ENCODE measurements around the gene BANP. TPM values are rescaled to one million over a fixed set of nuclear protein-coding genes. Genes with fewer than 3 reads are reported as not detected.
"Not testable (repeated sequence)": the region's sequence is repeated elsewhere in the genome, so short reads cannot be mapped to it uniquely, and the experiment has no call there.

Gene BANP
- total RNA-seq, 2 experiments from 2014 or later = 39.6 to 58.0 TPM

DNA sequence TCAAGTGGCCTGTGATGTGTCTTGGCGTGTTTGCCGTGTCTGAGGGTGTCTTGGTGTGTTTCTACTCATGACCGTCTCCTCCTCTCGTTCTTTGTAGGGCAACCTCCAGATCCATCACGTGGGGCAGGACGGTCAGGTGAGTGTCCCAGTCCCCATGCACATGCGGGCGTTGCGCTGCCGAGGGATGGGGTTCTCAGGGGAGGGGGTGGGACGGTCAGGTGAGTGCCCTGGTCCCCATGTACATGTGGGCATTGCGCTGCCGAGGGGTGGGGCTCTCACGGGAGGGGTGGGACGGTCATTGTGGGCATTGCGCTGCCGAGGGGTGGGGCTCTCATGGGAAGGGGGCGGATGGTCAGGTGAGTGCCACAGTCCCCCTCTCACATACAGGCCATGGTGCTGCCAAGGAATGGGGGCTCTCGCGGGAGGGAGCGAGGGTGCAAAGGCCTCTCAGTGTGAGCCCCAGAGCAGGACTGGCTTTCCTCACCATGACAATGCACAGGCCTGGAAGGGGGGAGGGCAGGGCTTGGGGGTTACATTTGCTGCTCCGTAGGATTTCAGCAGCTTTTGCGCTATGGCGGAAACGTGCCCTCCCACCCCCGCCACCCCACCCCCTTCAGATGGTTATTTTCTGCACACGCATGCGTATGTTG, 86.8 kb downstream of the BANP start:
- H3K4me2 ChIP-seq (ENCODE audit: low read length); BruUV-seq (replicated peaks); H3K4me3 ChIP-seq (ENCODE audit: low read depth, low read length, poor library complexity, severe bottlenecking); DNase-seq (ENCODE audit: low spot score); H3K79me2 ChIP-seq (ENCODE audit: insufficient read depth, low read depth, low read length); H3K27ac ChIP-seq (ENCODE audit: low read depth, low read length, poor library complexity, severe bottlenecking); CTCF ChIA-PET (ENCODE audit: unreplicated experiment); POLR2A ChIA-PET; H3K9me3 ChIP-seq (ENCODE audit: low read length); H3K4me1 ChIP-seq (ENCODE audit: insufficient read depth, low read length, poor library complexity, severe bottlenecking); H2AFZ ChIP-seq (ENCODE audit: low read length); H4K20me1 ChIP-seq (ENCODE audit: insufficient read depth, low read length); H3K9me2 ChIP-seq (ENCODE audit: insufficient read depth, low read length); intact Hi-C loops (cut with micrococcal nuclease; ENCODE audit: unreplicated experiment): not testable (repeated sequence)
- peaks cover 18% of the 10 kb centered on the region for H3K36me3 ChIP-seq (ENCODE audit: insufficient read depth, low read length)

DNA sequence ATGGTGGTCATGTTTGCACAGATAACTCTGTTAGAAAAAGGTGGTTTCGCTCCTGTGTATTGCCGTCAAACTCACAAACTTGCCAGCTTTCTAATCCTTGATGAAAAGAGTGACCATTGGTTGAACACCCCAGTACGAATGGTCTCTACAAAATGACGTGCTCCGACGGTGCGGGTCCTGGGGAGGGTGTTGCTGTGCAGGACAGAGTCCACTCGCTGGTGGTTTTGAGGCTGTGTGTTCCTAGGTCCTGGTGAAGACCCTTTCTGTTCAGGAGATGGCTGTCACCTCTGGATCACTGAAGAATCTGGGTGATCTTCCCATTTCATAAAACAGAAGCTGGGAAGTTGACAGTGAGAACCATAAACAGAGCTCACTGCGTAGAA, 87.3 kb downstream of the BANP start:
- H3K4me1 ChIP-seq (ENCODE audit: insufficient read depth, low read length, poor library complexity, severe bottlenecking); CTCF ChIA-PET (ENCODE audit: unreplicated experiment); H4K20me1 ChIP-seq (ENCODE audit: insufficient read depth, low read length); H3K79me2 ChIP-seq (ENCODE audit: insufficient read depth, low read depth, low read length); H3K27ac ChIP-seq (ENCODE audit: low read depth, low read length, poor library complexity, severe bottlenecking); H2AFZ ChIP-seq (ENCODE audit: low read length); H3K9me2 ChIP-seq (ENCODE audit: insufficient read depth, low read length); BruUV-seq (replicated peaks); H3K4me2 ChIP-seq (ENCODE audit: low read length); H3K4me3 ChIP-seq (ENCODE audit: low read depth, low read length, poor library complexity, severe bottlenecking); POLR2A ChIA-PET; DNase-seq (ENCODE audit: low spot score); H3K9me3 ChIP-seq (ENCODE audit: low read length); intact Hi-C loops (cut with micrococcal nuclease; ENCODE audit: unreplicated experiment): not testable (repeated sequence)
- H3K36me3 ChIP-seq (ENCODE audit: insufficient read depth, low read length) = peaks cover 18% of the 10 kb centered on the region

DNA sequence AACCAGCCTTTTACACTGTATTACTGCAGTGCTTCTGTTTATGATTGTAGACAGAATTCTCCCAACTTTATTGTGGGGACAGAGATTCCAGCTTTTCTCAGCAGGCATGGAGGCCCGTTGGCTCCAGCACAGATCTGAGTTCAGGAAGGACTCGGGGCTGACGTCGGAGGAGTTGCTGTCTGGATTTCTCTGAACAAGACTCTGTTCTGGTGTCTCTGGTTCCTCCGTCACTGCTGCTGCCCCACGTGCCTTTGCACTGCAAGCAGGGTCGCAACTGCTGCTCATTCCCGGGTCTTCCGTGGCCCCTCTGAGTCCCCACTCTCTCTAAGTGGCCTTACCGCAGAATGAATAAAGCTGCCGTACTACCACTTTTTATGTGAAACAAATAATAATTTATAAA, 88.4 kb downstream of the BANP start:
- no TSS peak for BruUV-seq (replicated peaks)
- Histone ChIP-seq H3K9me2 (ENCODE audit: insufficient read depth, low read length) (no peaks in the 10 kb centered on the region), H2AFZ (ENCODE audit: low read length) (no peak overlapping the region), H3K79me2 (ENCODE audit: insufficient read depth, low read depth, low read length) (no peaks in the 10 kb centered on the region), H3K27ac (ENCODE audit: low read depth, low read length, poor library complexity, severe bottlenecking) (no peak overlapping the region), H3K4me2 (ENCODE audit: low read length) (no peak overlapping the region), H3K4me1 (ENCODE audit: insufficient read depth, low read length, poor library complexity, severe bottlenecking) (peaks cover 8% of the 10 kb centered on the region), H3K36me3 (ENCODE audit: insufficient read depth, low read length) (peaks cover 18% of the 10 kb centered on the region), H3K9me3 (ENCODE audit: low read length) (no peaks in the 10 kb centered on the region), H3K4me3 (ENCODE audit: low read depth, low read length, poor library complexity, severe bottlenecking) (no peak overlapping the region), H4K20me1 (ENCODE audit: insufficient read depth, low read length) (no peaks in the 10 kb centered on the region)
- CTCF ChIA-PET (ENCODE audit: unreplicated experiment) = no interaction called here
- TF ChIP-seq, protein P1, sequence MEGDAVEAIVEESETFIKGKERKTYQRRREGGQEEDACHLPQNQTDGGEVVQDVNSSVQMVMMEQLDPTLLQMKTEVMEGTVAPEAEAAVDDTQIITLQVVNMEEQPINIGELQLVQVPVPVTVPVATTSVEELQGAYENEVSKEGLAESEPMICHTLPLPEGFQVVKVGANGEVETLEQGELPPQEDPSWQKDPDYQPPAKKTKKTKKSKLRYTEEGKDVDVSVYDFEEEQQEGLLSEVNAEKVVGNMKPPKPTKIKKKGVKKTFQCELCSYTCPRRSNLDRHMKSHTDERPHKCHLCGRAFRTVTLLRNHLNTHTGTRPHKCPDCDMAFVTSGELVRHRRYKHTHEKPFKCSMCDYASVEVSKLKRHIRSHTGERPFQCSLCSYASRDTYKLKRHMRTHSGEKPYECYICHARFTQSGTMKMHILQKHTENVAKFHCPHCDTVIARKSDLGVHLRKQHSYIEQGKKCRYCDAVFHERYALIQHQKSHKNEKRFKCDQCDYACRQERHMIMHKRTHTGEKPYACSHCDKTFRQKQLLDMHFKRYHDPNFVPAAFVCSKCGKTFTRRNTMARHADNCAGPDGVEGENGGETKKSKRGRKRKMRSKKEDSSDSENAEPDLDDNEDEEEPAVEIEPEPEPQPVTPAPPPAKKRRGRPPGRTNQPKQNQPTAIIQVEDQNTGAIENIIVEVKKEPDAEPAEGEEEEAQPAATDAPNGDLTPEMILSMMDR (conservative IDR thresholded peaks at IDR 0.05; ENCODE audit: low read length) = no peak
- no peak for TF ChIP-seq EZH2phosphoT487 (IDR thresholded peaks at IDR 0.05; ENCODE audit: borderline replicate concordance, low read depth, low read length)
- DNase-seq (ENCODE audit: low spot score) = no peak
- POLR2A ChIA-PET = no interaction called here
- intact Hi-C loops (cut with micrococcal nuclease; ENCODE audit: unreplicated experiment) = no loop called here

DNA sequence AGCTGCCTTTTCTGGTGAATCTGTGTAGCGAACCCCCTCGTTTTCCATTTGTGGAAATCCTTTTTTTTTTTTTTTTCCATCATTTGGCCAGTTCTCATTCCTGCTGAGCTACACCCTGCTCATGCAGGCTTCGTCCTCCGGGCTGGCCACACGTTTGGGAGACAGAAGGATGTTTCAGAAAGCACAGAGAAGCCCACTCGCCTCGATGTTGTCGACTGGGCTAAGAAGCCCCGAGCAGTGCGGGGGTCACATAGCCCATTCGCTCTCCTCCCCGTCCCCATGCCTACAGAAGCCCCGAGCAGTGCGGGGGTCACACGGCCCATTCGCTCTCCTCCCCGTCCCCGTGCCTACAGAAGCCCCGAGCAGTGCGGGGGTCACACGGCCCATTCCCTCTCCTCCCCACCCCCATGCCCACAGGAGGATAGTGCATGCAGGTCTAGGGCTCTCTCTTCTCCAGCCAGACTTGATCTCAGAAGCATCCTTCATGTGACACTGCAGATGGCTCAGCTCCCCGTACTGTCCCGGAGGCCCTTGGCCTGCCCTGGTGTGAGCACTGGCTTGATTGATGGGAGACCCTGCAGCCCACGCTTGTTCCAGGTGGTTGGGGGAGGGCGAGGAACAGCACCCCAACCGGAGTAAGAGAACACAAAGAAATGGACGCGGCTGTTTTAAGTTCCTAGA, 89.1 kb downstream of the BANP start:
- H3K4me3 ChIP-seq (ENCODE audit: low read depth, low read length, poor library complexity, severe bottlenecking); CTCF ChIA-PET (ENCODE audit: unreplicated experiment); H4K20me1 ChIP-seq (ENCODE audit: insufficient read depth, low read length); H3K9me2 ChIP-seq (ENCODE audit: insufficient read depth, low read length); H3K79me2 ChIP-seq (ENCODE audit: insufficient read depth, low read depth, low read length); BruUV-seq (replicated peaks); DNase-seq (ENCODE audit: low spot score); POLR2A ChIA-PET; H3K27ac ChIP-seq (ENCODE audit: low read depth, low read length, poor library complexity, severe bottlenecking); H2AFZ ChIP-seq (ENCODE audit: low read length); H3K9me3 ChIP-seq (ENCODE audit: low read length); H3K4me2 ChIP-seq (ENCODE audit: low read length): not testable (repeated sequence)
- intact Hi-C loops (cut with micrococcal nuclease; ENCODE audit: unreplicated experiment) = loop anchor here (10.0 kb wide), 1 partner anchor 266 kb away; no protein-coding TSS in a partner anchor
- Histone ChIP-seq H3K36me3 (ENCODE audit: insufficient read depth, low read length) (peaks cover 11% of the 10 kb centered on the region), H3K4me1 (ENCODE audit: insufficient read depth, low read length, poor library complexity, severe bottlenecking) (peaks cover 16% of the 10 kb centered on the region)

DNA sequence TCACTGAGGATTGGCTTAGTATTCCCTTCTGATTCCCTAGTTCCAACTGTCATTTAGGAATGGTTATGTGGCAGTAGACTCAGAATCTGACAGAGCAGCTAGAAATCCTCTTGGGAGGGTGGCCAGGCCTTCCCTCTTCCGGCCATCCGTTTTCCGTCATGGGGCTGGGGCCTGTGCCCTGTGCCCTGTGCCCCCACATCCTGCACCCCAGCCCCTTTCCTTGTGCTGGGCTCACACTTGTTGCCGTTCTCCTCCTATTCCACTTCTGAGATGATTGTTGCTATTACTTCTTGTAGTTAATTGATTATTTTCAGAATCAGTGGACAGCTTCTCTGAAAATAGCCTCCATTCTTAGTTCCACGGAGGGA, 89.6 kb downstream of the BANP start:
- H3K27ac ChIP-seq (ENCODE audit: low read depth, low read length, poor library complexity, severe bottlenecking); H3K9me3 ChIP-seq (ENCODE audit: low read length); H3K79me2 ChIP-seq (ENCODE audit: insufficient read depth, low read depth, low read length); BruUV-seq (replicated peaks); H3K4me2 ChIP-seq (ENCODE audit: low read length); H3K9me2 ChIP-seq (ENCODE audit: insufficient read depth, low read length); H2AFZ ChIP-seq (ENCODE audit: low read length); H4K20me1 ChIP-seq (ENCODE audit: insufficient read depth, low read length); POLR2A ChIA-PET; H3K36me3 ChIP-seq (ENCODE audit: insufficient read depth, low read length); H3K4me3 ChIP-seq (ENCODE audit: low read depth, low read length, poor library complexity, severe bottlenecking); CTCF ChIA-PET (ENCODE audit: unreplicated experiment); DNase-seq (ENCODE audit: low spot score): not testable (repeated sequence)
- intact Hi-C loops (cut with micrococcal nuclease; ENCODE audit: unreplicated experiment) = loop anchor here (10.0 kb wide), 1 partner anchor 266 kb away; no protein-coding TSS in a partner anchor
- H3K4me1 ChIP-seq (ENCODE audit: insufficient read depth, low read length, poor library complexity, severe bottlenecking) = peaks cover 21% of the 10 kb centered on the region
